GM12891 (cell line): ENCODE measurements around the gene KLF9.

Experiments used
- POLR2A ChIP-seq: IDR thresholded peaks from 2 replicates; pipeline ENCODE4 v1.6.1; 2011; ENCODE audit warnings: low read depth, low read length, control low read depth
- POLR2AphosphoS5 ChIP-seq: IDR thresholded peaks from 2 replicates; pipeline ENCODE4 v1.6.1; 2011; ENCODE audit warnings: low read depth, low read length, control low read depth
- TAF1 ChIP-seq: IDR thresholded peaks from 2 replicates; pipeline ENCODE4 v1.6.1; 2011; ENCODE audit warnings: low read depth, low read length, control low read depth

DNA sequence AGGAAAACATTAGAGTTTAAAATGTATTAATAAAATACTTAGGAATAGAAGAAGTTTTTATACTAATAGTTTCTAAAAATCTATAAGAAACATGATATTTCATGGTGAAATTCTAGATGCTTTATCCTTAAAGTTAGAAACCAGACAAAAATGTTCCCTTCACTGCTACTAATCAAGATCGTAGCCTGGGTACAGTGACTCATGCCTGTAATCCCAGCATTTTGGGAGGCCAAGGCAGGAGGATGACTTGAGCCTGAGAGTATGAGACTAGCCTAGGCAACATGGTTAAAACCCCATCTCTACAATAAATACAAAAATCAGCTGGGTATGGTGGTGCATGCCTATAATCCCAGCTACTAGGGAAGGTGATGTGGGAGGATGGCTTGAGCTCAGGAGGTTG, 30.4 kb upstream of the KLF9 start:
- TF ChIP-seq TAF1 (no peak), POLR2A (no peak), POLR2AphosphoS5 (no peak)
